Measurements from ENCODE around the gene KRTAP19-5. TPM values are rescaled to one million over a fixed set of nuclear protein-coding genes. Genes with fewer than 3 reads are reported as not detected.
A peak's percentile ranks its signal among the peaks of the same experiment; 100 is the strongest.

The KRTAP19-5 gene
- total and polyA plus RNA-seq, 2 of the 4 experiments (the other 2 are of a cell fraction), result not detected

DNA sequence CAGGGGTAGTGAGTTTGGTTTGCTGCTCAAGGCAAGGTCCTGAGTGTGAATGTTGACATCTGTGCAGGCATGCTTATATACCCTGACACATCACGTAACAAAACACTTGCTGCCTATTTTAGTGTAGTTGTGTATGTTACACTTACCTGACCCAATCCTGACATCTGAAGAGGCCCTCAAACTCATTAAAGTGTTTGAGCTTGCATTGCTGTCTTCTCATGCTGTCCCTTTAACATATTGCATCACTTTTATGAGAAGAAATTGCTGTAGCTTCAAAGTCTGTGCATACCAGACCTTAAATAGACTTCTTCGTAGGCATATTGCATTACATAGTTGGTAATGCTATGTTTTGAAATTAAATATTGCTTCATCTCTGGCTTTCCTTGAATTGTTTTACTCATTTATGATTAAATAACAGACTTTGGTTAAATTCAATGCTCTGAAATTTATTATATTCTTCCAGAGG is 9.9 kb downstream of the KRTAP19-5 start, which contains the start of gene KRTAP19-3:
Gene KRTAP19-3 (minus strand): TSS at position 51 of the 466 bp plus-strand sequence. CDS start 56 bp downstream, outside the sequence.
- Histone ChIP-seq H2AK5ac (ENCODE audit: low read depth, low read length) (no peak within 1 kb of the TSS), H3K9me1 (ENCODE audit: insufficient read depth, low read length) (no peaks in the 10 kb centered on the region), H4K5ac (ENCODE audit: low read depth, low read length) (no peak within 1 kb of the TSS), H3K9me3 (ENCODE audit: control insufficient read depth, insufficient read depth, low read length) (peaks cover 13% of the 10 kb centered on the region), H3K27me3 (ENCODE audit: control insufficient read depth, insufficient read depth, low read length) (no peaks in the 10 kb centered on the region), H3K18ac (ENCODE audit: low read depth, low read length) (no peak within 1 kb of the TSS), H3K4me1 (ENCODE audit: control insufficient read depth, insufficient read depth, low read length) (no peaks in the 10 kb centered on the region), H3K23ac (ENCODE audit: low read depth, low read length) (no peak within 1 kb of the TSS), H2AK9ac (replicated peaks; ENCODE audit: low read depth, low read length, poor library complexity) (no peak within 1 kb of the TSS), H3K14ac (replicated peaks; ENCODE audit: low read depth, low read length) (no peak within 1 kb of the TSS), H4K8ac (ENCODE audit: low read depth in 2 of 2, low read length in 2 of 2) (no peak within 1 kb of the TSS), H3K4me3 (ENCODE audit: insufficient read depth, low read depth, low read length) (no peak within 1 kb of the TSS), H3K36me3 (ENCODE audit: control insufficient read depth, insufficient read depth, low read length) (no peaks in the 10 kb centered on the region), H2BK20ac (ENCODE audit: low read depth, low read length) (no peak within 1 kb of the TSS), H3K27ac (ENCODE audit: insufficient read depth, low read length) (no peak within 1 kb of the TSS), H4K91ac (ENCODE audit: insufficient read depth, low read depth, low read length) (no peak within 1 kb of the TSS), H3K56ac (ENCODE audit: extremely low read depth, insufficient read depth, low read length) (no peak within 1 kb of the TSS), H3K9ac (ENCODE audit: low read depth, low read length) (no peak within 1 kb of the TSS), H3K4ac (ENCODE audit: low read depth, low read length) (no peak within 1 kb of the TSS), H4K20me1 (ENCODE audit: insufficient read depth, low read length) (no peaks in the 10 kb centered on the region), H2BK120ac (ENCODE audit: low read depth, low read length) (no peak within 1 kb of the TSS), H2AFZ (replicated peaks; ENCODE audit: low read length, poor library complexity) (no peak within 1 kb of the TSS), H2BK15ac (ENCODE audit: low read depth, low read length) (no peak within 1 kb of the TSS), H3K79me1 (ENCODE audit: low read depth in 1 of 2, low read length in 2 of 2) (no peaks in the 10 kb centered on the region), H2BK5ac (ENCODE audit: low read depth, low read length, poor library complexity, severe bottlenecking) (no peak within 1 kb of the TSS), H3K4me2 (ENCODE audit: low read depth, low read length) (no peak within 1 kb of the TSS)
- in situ Hi-C loops (cut with MboI; ENCODE audit: low sequenced_read_pairs) (no loop called here), intact Hi-C loops (cut with micrococcal nuclease) (no loop called here), dilution Hi-C loops (cut with HindIII; ENCODE audit: low sequenced_read_pairs, unreplicated experiment) (no loop called here)
- no peak for ATAC-seq (ENCODE audit: low read depth)
- ChIA-PET CTCF (no interaction called here), POLR2A (ENCODE audit: unreplicated experiment) (no interaction called here)
- TF ChIP-seq CEBPB (IDR thresholded peaks at IDR 0.05; ENCODE audit: low read depth, low read length) (0 out of 2 replicates have a peak, but pooled peaks have one; percentile 41), RCOR1 (IDR thresholded peaks at IDR 0.05; ENCODE audit: insufficient replicate concordance, low read length) (no peak)
- BruUV-seq (replicated peaks), result no TSS peak
- DNase-seq, result no peak
- WGBS, 2 experiments (ENCODE audit: extremely low coverage in 2 of 2, insufficient read length in 1 of 2), result no CpG with 5 or more reads among the region's 2 CpGs

Data from IMR-90 (cell line).